Endodermal cell (in vitro differentiated cells): Measurements from ENCODE around the gene KRTAP10-2. TPM values are rescaled to one million over a fixed set of nuclear protein-coding genes. Genes with fewer than 3 reads are reported as not detected.

Source experiments
- DNase-seq: peaks from one replicate; pipeline ENCODE4 v3.0.0-alpha.2; 2017
- H3K27ac ChIP-seq: 2 replicates; pipeline ENCODE4 v1.5.1; 2013; ENCODE audit warnings: mild to moderate bottlenecking, low read depth, low read length, moderate library complexity
- H3K27me3 ChIP-seq: 2 replicates; pipeline ENCODE4 v1.6.1; 2013; ENCODE audit warnings: mild to moderate bottlenecking, low read length, moderate library complexity; ENCODE audit not compliant: insufficient read depth, control insufficient read depth, poor library complexity, severe bottlenecking
- H3K36me3 ChIP-seq: 2 replicates; pipeline ENCODE4 v1.7.0; 2013; ENCODE audit warnings: mild to moderate bottlenecking, low read length, moderate library complexity; ENCODE audit not compliant: control insufficient read depth, insufficient read depth
- H3K4me1 ChIP-seq: one replicate; pipeline ENCODE4 v1.7.0; 2013; ENCODE audit warnings: low read length; ENCODE audit not compliant: control insufficient read depth, insufficient read depth
- H3K4me3 ChIP-seq: 2 replicates; pipeline ENCODE4 v1.5.1; 2013; ENCODE audit warnings: mild to moderate bottlenecking, low read length, moderate library complexity
- H3K9ac ChIP-seq: 2 replicates; pipeline ENCODE4 v1.6.1; 2013; ENCODE audit warnings: mild to moderate bottlenecking, low read length, moderate library complexity; ENCODE audit not compliant: poor library complexity, severe bottlenecking; ENCODE audit errors: extremely low read depth
- H3K9me3 ChIP-seq: 2 replicates; pipeline ENCODE4 v1.6.1; 2013; ENCODE audit warnings: mild to moderate bottlenecking, low read length, moderate library complexity; ENCODE audit not compliant: control insufficient read depth
- H3K27ac Mint-ChIP-seq: 2 replicates; pipeline ENCODE4 v1.8.0; 2020; ENCODE audit warnings: mixed read lengths
- H3K27me3 Mint-ChIP-seq: 2 replicates; pipeline ENCODE4 v1.8.0; 2021; ENCODE audit warnings: mild to moderate bottlenecking, mixed read lengths; ENCODE audit not compliant: insufficient read depth
- H3K36me3 Mint-ChIP-seq: 2 replicates; pipeline ENCODE4 v1.8.0; 2020; ENCODE audit warnings: low read depth, mixed read lengths
- H3K4me1 Mint-ChIP-seq: 2 replicates; pipeline ENCODE4 v1.8.0; 2020; ENCODE audit warnings: mixed read lengths
- H3K4me3 Mint-ChIP-seq: 2 replicates; pipeline ENCODE4 v1.8.0; 2020; ENCODE audit warnings: mild to moderate bottlenecking, moderate library complexity, mixed read lengths
- H3K9me3 Mint-ChIP-seq: 2 replicates; pipeline ENCODE4 v1.8.0; 2020; ENCODE audit warnings: mild to moderate bottlenecking, mixed read lengths
- WGBS, 2 experiments: methylation state at CpG; one replicate each; pipeline versions ENCODE4 v1.1.5 to v1.1.7; 2013; ENCODE audit warnings: missing lambda C conversion rate in 2 of 2, mixed read lengths in 1 of 2; ENCODE audit not compliant: insufficient coverage in 1 of 2, insufficient read length in 1 of 2; 5-methylcytosine and 5-hydroxymethylcytosine counted together
- total RNA-seq, 2 donors: library from RNA; stranded (reverse); fragmentation: NEBNext Ultra II Directional in 1 of 2; extraction: Animal tissue kit (Norgen Biotek cat#: 25700) in 1 of 2; gene quantifications; 2 replicates in 1 of 2; 3 replicates in 1 of 2; pipeline ENCODE4 v1.2.1, GENCODE V29; 2021
- TF ChIP-seq, protein P1 (sequence below): fragments of 200-600 bp; sonication (generic); conservative IDR thresholded peaks from 2 replicates; pipeline ENCODE4 v1.5.0; 2021; ENCODE audit warnings: antibody characterized with exemption, mild to moderate bottlenecking

The KRTAP10-2 gene
- total RNA-seq, 2 donors from 2014 or later = not detected

DNA sequence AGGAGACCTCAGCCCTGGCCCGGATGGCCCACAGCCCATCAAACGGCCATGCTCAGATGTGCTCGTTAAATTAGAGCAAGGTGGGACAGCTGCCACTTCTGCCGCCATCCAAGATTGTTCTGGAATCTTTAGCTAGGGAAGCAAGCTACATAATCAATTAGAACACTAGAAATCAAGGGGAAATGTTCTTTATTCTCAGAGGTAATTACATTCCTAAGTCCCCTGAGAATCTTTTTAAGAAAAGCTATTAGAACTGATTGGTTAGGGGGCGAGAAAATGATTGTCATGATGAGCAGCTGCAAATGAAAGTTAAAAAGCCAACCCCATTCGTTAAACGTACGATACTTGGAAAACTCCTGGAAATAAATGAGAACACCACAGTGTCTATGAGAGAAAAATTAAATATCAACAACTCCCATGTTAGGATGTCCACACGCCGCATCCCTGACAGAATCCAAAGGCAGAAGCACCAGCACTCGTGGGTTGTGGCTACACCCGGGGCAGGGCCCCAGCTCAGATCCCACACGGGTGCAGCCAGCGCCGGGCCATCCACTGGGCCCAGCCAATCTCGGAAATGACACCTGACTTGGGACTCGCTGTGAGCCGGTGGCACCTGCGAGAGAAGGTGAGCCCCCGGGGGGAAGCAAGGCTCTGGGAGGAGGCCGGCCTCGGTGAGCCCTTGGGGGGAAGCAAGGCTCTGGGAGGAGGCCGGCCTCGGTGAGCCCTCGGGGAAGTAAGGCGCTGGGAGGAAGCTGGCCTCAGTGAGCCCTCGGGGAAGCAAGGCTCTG, 48.9 kb downstream of the KRTAP10-2 start:
- Mint-ChIP-seq H3K4me1 (peaks cover 8% of the 10 kb centered on the region), H3K27me3 (no peaks in the 10 kb centered on the region), H3K9me3 (no peaks in the 10 kb centered on the region), H3K27ac (peak overlapping the region; percentile 63), H3K4me3 (no peak overlapping the region), H3K36me3 (no peaks in the 10 kb centered on the region)
- no peak overlapping the region for H3K4me3 ChIP-seq
- H3K4me1 ChIP-seq = peaks cover 4% of the 10 kb centered on the region
- no peaks in the 10 kb centered on the region for H3K36me3 ChIP-seq
- no peaks in the 10 kb centered on the region for H3K9me3 ChIP-seq
- H3K27ac ChIP-seq = no peak overlapping the region
- TF ChIP-seq, protein P1, sequence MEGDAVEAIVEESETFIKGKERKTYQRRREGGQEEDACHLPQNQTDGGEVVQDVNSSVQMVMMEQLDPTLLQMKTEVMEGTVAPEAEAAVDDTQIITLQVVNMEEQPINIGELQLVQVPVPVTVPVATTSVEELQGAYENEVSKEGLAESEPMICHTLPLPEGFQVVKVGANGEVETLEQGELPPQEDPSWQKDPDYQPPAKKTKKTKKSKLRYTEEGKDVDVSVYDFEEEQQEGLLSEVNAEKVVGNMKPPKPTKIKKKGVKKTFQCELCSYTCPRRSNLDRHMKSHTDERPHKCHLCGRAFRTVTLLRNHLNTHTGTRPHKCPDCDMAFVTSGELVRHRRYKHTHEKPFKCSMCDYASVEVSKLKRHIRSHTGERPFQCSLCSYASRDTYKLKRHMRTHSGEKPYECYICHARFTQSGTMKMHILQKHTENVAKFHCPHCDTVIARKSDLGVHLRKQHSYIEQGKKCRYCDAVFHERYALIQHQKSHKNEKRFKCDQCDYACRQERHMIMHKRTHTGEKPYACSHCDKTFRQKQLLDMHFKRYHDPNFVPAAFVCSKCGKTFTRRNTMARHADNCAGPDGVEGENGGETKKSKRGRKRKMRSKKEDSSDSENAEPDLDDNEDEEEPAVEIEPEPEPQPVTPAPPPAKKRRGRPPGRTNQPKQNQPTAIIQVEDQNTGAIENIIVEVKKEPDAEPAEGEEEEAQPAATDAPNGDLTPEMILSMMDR = no peak
- DNase-seq = no peak
- no peaks in the 10 kb centered on the region for H3K27me3 ChIP-seq
- no peak overlapping the region for H3K9ac ChIP-seq
- WGBS, 2 experiments = 91 to 92% methylated on average over 13 to 27 of the region's 27 CpGs

Other genes with a start within 250 kb of the KRTAP10-2 start
- gene CFAP410, start 212.1 kb downstream of the KRTAP10-2 start, total RNA-seq = 10 to 100 TPM; 33.1 to 35.7 TPM
- 10 to 100 TPM in 1 of 2 donors, 1 to 10 TPM in 1; 1.6 to 12.5 TPM for gene TRPM2, start 197.9 kb downstream of the KRTAP10-2 start, total RNA-seq
- gene LRRC3, start 96.0 kb downstream of the KRTAP10-2 start, total RNA-seq = 10 to 100 TPM; 14.1 to 16.5 TPM
- gene KRTAP10-1, start 11.3 kb downstream of the KRTAP10-2 start, total RNA-seq = not detected
- gene KRTAP10-3, start 7.3 kb upstream of the KRTAP10-2 start, total RNA-seq = not detected
- not detected for gene KRTAP10-4, start 22.2 kb upstream of the KRTAP10-2 start, total RNA-seq
- gene KRTAP10-5, start 29.1 kb upstream of the KRTAP10-2 start, total RNA-seq = not detected
- gene KRTAP10-6, start 41.0 kb upstream of the KRTAP10-2 start, total RNA-seq = not detected
- gene KRTAP10-7, start 49.1 kb upstream of the KRTAP10-2 start, total RNA-seq = not detected
- not detected for gene KRTAP10-8, start 60.6 kb upstream of the KRTAP10-2 start, total RNA-seq
- not detected for gene KRTAP10-9, start 75.6 kb upstream of the KRTAP10-2 start, total RNA-seq
- not detected for gene KRTAP10-10, start 85.9 kb upstream of the KRTAP10-2 start, total RNA-seq
- gene KRTAP10-11, start 94.9 kb upstream of the KRTAP10-2 start, total RNA-seq = not detected
- gene KRTAP12-4, start 103.2 kb upstream of the KRTAP10-2 start, total RNA-seq = not detected
- not detected for gene KRTAP12-3, start 106.4 kb upstream of the KRTAP10-2 start, total RNA-seq
- not detected for gene KRTAP12-2, start 115.4 kb upstream of the KRTAP10-2 start, total RNA-seq
- gene KRTAP12-1, start 130.7 kb upstream of the KRTAP10-2 start, total RNA-seq = not detected
- gene KRTAP10-12, start 145.7 kb upstream of the KRTAP10-2 start, total RNA-seq = not detected
- gene TSPEAR, start 160.1 kb upstream of the KRTAP10-2 start, total RNA-seq = 1 to 10 TPM; 1.5 to 6.0 TPM